Smooth muscle cell (in vitro differentiated cells): ENCODE results near the gene TCEANC. TPM values are rescaled to one million over a fixed set of nuclear protein-coding genes. Genes with fewer than 3 reads are reported as not detected.
A peak's percentile ranks its signal among the peaks of the same experiment; 100 is the strongest.

ENCODE experiments used
- DNase-seq: peaks from one replicate; lab custom pipeline; 2025; ENCODE audit not compliant: unreplicated experiment; lab: John Stamatoyannopoulos, UW
- H2AFZ ChIP-seq: fragments of 200-600 bp; sonication (generic); 2 replicates; pipeline ENCODE4 v1.6.0; 2016; ENCODE audit warnings: antibody characterized with exemption, low read depth, mild to moderate bottlenecking
- H3F3A ChIP-seq: fragments of 200-600 bp; sonication (generic); 2 replicates; pipeline ENCODE4 v1.6.0; 2017; ENCODE audit warnings: antibody characterized with exemption, low read depth
- H3K27ac ChIP-seq: fragments of 200-600 bp; sonication (generic); 2 replicates; pipeline ENCODE4 v1.5.1; 2016; ENCODE audit warnings: low read depth, mild to moderate bottlenecking
- H3K27me3 ChIP-seq: fragments of 200-600 bp; sonication (generic); 2 replicates; pipeline ENCODE4 v1.6.1; 2016; ENCODE audit warnings: low read depth, mild to moderate bottlenecking
- H3K36me3 ChIP-seq: fragments of 200-600 bp; sonication (generic); 2 replicates; pipeline ENCODE4 v1.5.1; 2016; ENCODE audit warnings: low read depth
- H3K4me1 ChIP-seq: fragments of 200-600 bp; sonication (generic); 2 replicates; pipeline ENCODE4 v1.5.1; 2016; ENCODE audit warnings: low read depth
- H3K4me2 ChIP-seq: fragments of 200-600 bp; sonication (generic); 2 replicates; pipeline ENCODE4 v1.6.0; 2016; ENCODE audit warnings: mild to moderate bottlenecking
- H3K4me3 ChIP-seq: fragments of 200-600 bp; sonication (generic); 2 replicates; pipeline ENCODE4 v1.5.1; 2016; ENCODE audit warnings: mild to moderate bottlenecking
- H3K79me2 ChIP-seq: fragments of 200-600 bp; sonication (generic); 2 replicates; pipeline ENCODE4 v1.6.0; 2016; ENCODE audit warnings: low read depth, mild to moderate bottlenecking
- H3K9ac ChIP-seq: fragments of 200-600 bp; sonication (generic); 2 replicates; pipeline ENCODE4 v1.6.0; 2016; ENCODE audit warnings: low read depth
- H3K9me3 ChIP-seq: fragments of 200-600 bp; sonication (generic); replicated peaks from 2 replicates; pipeline ENCODE4 v1.5.1; 2016; ENCODE audit warnings: low read depth
- H4K20me1 ChIP-seq: fragments of 200-600 bp; sonication (generic); 2 replicates; pipeline ENCODE4 v1.6.0; 2016; ENCODE audit warnings: low read depth
- WGBS: methylation state at CpG from one replicate; pipeline ENCODE4 v1.1.7; 2016; ENCODE audit warnings: low lambda C conversion rate; 5-methylcytosine and 5-hydroxymethylcytosine counted together
- polyA plus RNA-seq: library from polyadenylated mRNA; unstranded; fragments of >200 nt; fragmentation: Nextera tagmentation; extraction: Ambion mirVana; gene quantifications from 2 replicates; pipeline ENCODE4 v1.2.1, GENCODE V29; 2016
- total RNA-seq: library from RNA; depleted of rRNA; stranded (reverse); fragments of >200 nt; gene quantifications from 2 replicates; pipeline ENCODE4 v1.2.3, GENCODE V29; 2014
- TF ChIP-seq, protein P1 (sequence below): fragments of 200-600 bp; sonication (generic); IDR thresholded peaks from 2 replicates; pipeline ENCODE4 v1.5.1; 2017; ENCODE audit warnings: borderline replicate concordance, mild to moderate bottlenecking, antibody characterized with exemption; ENCODE audit not compliant: insufficient read depth, poor library complexity, severe bottlenecking

TCEANC gene
- total and polyA plus RNA-seq, 2 experiments from 2014 or later = 1.2 to 2.6 TPM

DNA sequence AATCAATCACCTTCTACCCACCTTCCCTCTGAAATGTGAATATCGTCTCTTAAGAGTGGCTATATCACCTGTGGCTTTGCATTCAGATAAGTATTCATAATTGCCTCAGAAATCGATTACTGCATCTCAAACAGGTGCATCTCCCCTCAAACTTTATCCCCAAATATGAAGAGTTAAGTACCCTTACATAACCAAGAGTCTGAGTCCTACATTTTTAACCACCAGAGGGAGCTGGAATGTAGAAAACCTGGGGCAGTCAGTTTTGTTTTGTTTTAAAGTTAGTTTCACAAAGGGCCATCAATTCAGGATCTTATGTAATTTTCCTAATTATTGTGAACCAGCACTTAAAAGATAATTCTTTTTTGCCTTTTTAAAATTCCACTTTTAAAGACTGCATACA is 5.7 kb downstream of the TCEANC start:
- no peaks in the 10 kb centered on the region for H3K36me3 ChIP-seq
- H3K4me1 ChIP-seq = no peaks in the 10 kb centered on the region
- H3K27me3 ChIP-seq = no peaks in the 10 kb centered on the region
- H2AFZ ChIP-seq = peak overlapping the region; percentile 56
- 25% methylated on average over 2 of the region's 2 CpGs for WGBS
- no peaks in the 10 kb centered on the region for H3F3A ChIP-seq
- H3K4me3 ChIP-seq = no peak overlapping the region
- no peaks in the 10 kb centered on the region for H4K20me1 ChIP-seq
- no peaks in the 10 kb centered on the region for H3K79me2 ChIP-seq
- TF ChIP-seq, protein P1, sequence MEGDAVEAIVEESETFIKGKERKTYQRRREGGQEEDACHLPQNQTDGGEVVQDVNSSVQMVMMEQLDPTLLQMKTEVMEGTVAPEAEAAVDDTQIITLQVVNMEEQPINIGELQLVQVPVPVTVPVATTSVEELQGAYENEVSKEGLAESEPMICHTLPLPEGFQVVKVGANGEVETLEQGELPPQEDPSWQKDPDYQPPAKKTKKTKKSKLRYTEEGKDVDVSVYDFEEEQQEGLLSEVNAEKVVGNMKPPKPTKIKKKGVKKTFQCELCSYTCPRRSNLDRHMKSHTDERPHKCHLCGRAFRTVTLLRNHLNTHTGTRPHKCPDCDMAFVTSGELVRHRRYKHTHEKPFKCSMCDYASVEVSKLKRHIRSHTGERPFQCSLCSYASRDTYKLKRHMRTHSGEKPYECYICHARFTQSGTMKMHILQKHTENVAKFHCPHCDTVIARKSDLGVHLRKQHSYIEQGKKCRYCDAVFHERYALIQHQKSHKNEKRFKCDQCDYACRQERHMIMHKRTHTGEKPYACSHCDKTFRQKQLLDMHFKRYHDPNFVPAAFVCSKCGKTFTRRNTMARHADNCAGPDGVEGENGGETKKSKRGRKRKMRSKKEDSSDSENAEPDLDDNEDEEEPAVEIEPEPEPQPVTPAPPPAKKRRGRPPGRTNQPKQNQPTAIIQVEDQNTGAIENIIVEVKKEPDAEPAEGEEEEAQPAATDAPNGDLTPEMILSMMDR = peak; percentile 66
- no peak overlapping the region for H3K4me2 ChIP-seq
- H3K27ac ChIP-seq = peak overlapping the region; percentile 28
- no peak overlapping the region for H3K9ac ChIP-seq
- H3K9me3 ChIP-seq = no peaks in the 10 kb centered on the region
- no peak for DNase-seq

DNA sequence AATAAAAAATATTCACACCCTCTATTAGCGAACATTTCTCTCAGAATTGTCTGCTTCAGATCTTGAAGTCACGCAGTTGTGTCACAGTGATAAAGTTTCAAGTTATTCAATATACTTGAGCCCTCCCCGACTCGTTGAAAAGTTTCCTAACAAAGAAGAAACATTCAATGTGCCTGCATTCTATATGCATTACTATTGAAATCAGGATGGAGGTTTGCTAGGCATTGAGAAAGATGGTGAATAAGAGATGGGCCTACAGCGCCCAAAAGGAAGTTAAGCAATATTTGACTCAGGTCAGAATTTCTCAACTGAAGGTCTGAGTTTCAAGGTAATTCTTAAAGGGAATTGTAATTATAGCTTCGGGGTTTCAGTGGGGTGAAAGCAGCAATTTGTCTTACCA is 6.1 kb downstream of the TCEANC start:
- peak overlapping the region; percentile 28 for H3K27ac ChIP-seq
- no peaks in the 10 kb centered on the region for H3K79me2 ChIP-seq
- no peaks in the 10 kb centered on the region for H3K4me1 ChIP-seq
- H3K4me3 ChIP-seq = no peak overlapping the region
- 54% methylated on average over 6 of the region's 6 CpGs for WGBS
- TF ChIP-seq, protein P1 = no peak
- no peaks in the 10 kb centered on the region for H3K27me3 ChIP-seq
- DNase-seq = no peak
- no peak overlapping the region for H3K9ac ChIP-seq
- H3K4me2 ChIP-seq = no peak overlapping the region
- no peaks in the 10 kb centered on the region for H3K9me3 ChIP-seq
- H2AFZ ChIP-seq = peak overlapping the region; percentile 56
- H3F3A ChIP-seq = no peaks in the 10 kb centered on the region
- H4K20me1 ChIP-seq = no peaks in the 10 kb centered on the region
- H3K36me3 ChIP-seq = no peaks in the 10 kb centered on the region

DNA sequence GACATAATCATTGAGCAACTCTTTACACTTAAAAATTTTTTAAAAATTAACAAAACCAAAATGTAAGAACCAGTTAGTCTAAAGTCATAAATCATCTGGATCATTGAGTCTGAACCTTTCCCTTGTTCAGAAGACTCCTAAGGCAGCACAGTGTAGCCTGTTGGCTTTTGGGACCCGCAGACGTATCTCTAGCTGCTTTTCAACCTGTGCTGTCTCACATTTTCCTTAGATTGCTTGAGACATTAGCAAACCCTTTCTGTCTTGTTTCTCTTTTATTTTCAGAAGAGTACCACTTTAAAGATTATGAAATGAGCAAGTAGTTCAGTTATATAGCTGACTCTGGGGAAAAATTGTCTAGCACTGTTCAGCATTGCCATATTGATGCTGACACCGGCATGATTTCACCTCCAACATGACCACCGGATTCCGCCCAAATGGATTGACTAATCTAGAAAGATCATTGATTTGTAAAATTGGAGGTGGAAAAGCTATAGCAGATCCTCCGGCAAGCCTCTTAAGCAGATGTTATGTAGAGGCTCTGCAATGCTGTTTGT is 8.9 kb downstream of the TCEANC start:
- Histone ChIP-seq H3K4me3 (peak overlapping the region; percentile 21), H3F3A (no peaks in the 10 kb centered on the region), H3K9ac (peak overlapping the region; percentile 25), H3K4me2 (peak overlapping the region; percentile 76), H2AFZ (no peak overlapping the region), H3K27me3 (no peaks in the 10 kb centered on the region), H3K79me2 (no peaks in the 10 kb centered on the region), H4K20me1 (no peaks in the 10 kb centered on the region), H3K4me1 (no peaks in the 10 kb centered on the region), H3K36me3 (no peaks in the 10 kb centered on the region), H3K9me3 (no peaks in the 10 kb centered on the region), H3K27ac (peak overlapping the region; percentile 78)
- TF ChIP-seq, protein P1 = no peak
- no peak for DNase-seq
- 70% methylated on average over 6 of the region's 6 CpGs for WGBS

DNA sequence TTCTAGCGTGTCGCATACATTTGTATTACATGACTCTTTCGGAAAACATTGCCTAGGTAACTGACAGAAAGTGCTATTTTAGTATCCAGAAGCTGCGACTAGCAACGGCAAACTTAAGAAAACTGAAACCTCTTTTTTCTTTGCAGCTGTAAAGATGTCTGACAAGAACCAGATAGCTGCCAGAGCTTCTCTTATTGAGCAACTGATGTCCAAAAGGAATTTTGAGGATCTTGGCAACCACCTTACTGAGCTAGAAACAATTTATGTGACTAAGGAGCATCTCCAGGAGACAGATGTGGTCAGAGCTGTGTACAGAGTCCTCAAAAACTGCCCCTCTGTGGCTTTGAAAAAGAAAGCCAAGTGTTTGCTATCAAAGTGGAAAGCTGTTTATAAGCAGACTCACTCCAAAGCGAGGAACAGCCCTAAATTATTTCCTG is 9.4 kb downstream of the TCEANC start:
- peak overlapping the region; percentile 21 for H3K4me3 ChIP-seq
- peak overlapping the region; percentile 78 for H3K27ac ChIP-seq
- no peaks in the 10 kb centered on the region for H3K79me2 ChIP-seq
- H3K9ac ChIP-seq = peak overlapping the region; percentile 40
- H3F3A ChIP-seq = no peaks in the 10 kb centered on the region
- 44% methylated on average over 6 of the region's 6 CpGs for WGBS
- H3K27me3 ChIP-seq = no peaks in the 10 kb centered on the region
- DNase-seq = no peak
- TF ChIP-seq, protein P1 = no peak
- no peaks in the 10 kb centered on the region for H3K36me3 ChIP-seq
- H2AFZ ChIP-seq = no peak overlapping the region
- no peaks in the 10 kb centered on the region for H3K9me3 ChIP-seq
- H4K20me1 ChIP-seq = no peaks in the 10 kb centered on the region
- no peaks in the 10 kb centered on the region for H3K4me1 ChIP-seq
- H3K4me2 ChIP-seq = peak overlapping the region; percentile 76
